Activated T-helper 17 cell treated with anti-CD3 and anti-CD28 coated beads, Interleukin-2, amount 50 U/mL, for 72 hours (primary cell): ENCODE results near the gene DACT3. TPM values are rescaled to one million over a fixed set of nuclear protein-coding genes. Genes with fewer than 3 reads are reported as not detected.

ENCODE experiments used
- ATAC-seq: fragments of 150-1000 bp; cut with Tn5 transposase; replicated peaks from 2 replicates; pipeline ENCODE4 v1.10.0; 2021; ENCODE audit warnings: mild to moderate bottlenecking, moderate library complexity
- H3K27ac Mint-ChIP-seq: one replicate; pipeline ENCODE4 v1.8.0; 2022; ENCODE audit warnings: mixed read lengths
- H3K27me3 Mint-ChIP-seq: one replicate; pipeline ENCODE4 v1.8.0; 2022; ENCODE audit warnings: mixed read lengths
- H3K36me3 Mint-ChIP-seq: one replicate; pipeline ENCODE4 v1.8.0; 2022; ENCODE audit warnings: low read depth, mild to moderate bottlenecking, mixed read lengths
- H3K4me1 Mint-ChIP-seq: one replicate; pipeline ENCODE4 v1.8.0; 2022; ENCODE audit warnings: mixed read lengths
- H3K4me3 Mint-ChIP-seq: one replicate; pipeline ENCODE4 v1.8.0; 2022; ENCODE audit warnings: mild to moderate bottlenecking, mixed read lengths
- H3K9me3 Mint-ChIP-seq: one replicate; pipeline ENCODE4 v1.8.0; 2022; ENCODE audit warnings: mixed read lengths
- total RNA-seq, 2 donors: library from RNA; stranded (reverse); gene quantifications; one replicate each; pipeline ENCODE4 v1.2.3, GENCODE V29; 2022

The DACT3 gene
- total RNA-seq, 2 donors from 2014 or later, result 0.09 to 5.4 TPM

DNA sequence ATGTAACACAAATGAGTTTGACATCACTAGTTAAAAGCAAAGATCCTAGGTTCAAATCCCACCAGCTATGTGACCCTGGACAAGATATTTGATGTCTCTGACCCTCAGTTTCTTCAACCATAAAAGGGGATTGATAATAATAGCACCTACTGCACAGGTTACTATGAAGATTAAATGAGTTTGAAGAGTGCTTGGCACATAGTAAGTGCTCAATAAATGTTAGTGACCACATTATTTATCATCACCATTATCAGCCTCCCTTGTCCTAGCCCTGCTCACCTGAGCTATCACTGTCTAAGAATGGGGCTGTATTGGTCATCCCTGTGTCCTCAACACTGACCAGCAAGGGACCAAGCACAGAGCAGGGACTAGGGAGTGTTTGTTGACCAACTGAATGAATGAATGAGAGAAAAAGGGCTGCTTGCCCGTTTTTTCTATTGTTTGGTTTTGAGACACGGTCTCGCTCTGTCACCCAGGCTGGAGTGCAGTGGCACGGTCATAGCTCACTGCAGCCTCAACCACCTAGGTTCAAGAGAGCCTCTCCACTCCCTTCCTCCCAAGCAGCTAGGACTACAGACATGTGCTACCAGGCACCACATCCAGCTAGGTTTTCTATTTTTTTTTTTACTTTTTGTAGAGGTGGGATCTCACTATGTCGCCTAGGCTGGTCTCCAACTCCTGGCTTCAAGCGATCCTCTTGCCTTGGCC is 26.6 kb upstream of the DACT3 start:
- Mint-ChIP-seq H3K36me3 (peaks cover 100% of the 10 kb centered on the region), H3K4me1 (peaks cover 7% of the 10 kb centered on the region), H3K27ac (no peak overlapping the region), H3K9me3 (no peaks in the 10 kb centered on the region), H3K27me3 (no peaks in the 10 kb centered on the region), H3K4me3 (no peak overlapping the region)
- no peak for ATAC-seq

GRCh38 chr19:46685189-46685588 is 24.2 kb upstream of the DACT3 start:
- Mint-ChIP-seq H3K9me3 (no peaks in the 10 kb centered on the region), H3K4me1 (peaks cover under 1% of the 10 kb centered on the region), H3K27ac (peak overlapping the region; percentile 84), H3K27me3 (no peaks in the 10 kb centered on the region), H3K36me3 (peaks cover 100% of the 10 kb centered on the region), H3K4me3 (no peak overlapping the region)
- no peak for ATAC-seq

DNA sequence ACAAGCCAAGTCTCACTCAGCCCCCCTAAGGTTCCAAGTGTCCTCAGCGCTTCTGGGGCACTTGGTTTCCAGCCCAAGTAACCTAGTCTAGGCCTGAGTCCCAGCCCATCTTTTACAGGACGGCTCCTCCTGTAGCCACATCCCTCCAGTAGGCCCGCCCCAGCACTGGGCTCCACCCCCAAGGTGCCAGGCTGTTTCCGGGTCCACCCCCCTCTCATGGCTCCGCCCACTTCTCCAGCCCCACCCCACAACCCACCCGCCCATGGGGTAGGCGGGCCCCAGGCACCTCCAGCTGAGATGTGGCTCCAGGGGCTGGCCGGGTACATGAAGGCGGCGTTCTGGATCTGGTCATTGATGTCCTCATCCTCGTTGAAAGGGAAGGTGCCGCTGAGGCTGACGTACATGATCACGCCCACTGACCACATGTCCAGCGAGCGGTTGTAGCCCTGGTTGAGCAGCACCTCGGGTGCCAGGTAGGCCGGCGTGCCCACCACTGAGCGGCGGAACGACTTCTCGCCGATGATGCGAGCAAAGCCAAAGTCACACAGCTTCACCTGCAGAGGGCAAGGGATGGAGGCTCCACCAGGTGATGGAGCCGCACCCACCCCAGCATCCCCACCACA is 17.2 kb upstream of the DACT3 start:
- peak; percentile 89 for ATAC-seq
- Mint-ChIP-seq H3K36me3 (peaks cover 100% of the 10 kb centered on the region), H3K27ac (peak overlapping the region; percentile 68), H3K4me1 (peaks cover 10% of the 10 kb centered on the region), H3K27me3 (no peaks in the 10 kb centered on the region), H3K9me3 (no peaks in the 10 kb centered on the region), H3K4me3 (no peak overlapping the region)

DNA sequence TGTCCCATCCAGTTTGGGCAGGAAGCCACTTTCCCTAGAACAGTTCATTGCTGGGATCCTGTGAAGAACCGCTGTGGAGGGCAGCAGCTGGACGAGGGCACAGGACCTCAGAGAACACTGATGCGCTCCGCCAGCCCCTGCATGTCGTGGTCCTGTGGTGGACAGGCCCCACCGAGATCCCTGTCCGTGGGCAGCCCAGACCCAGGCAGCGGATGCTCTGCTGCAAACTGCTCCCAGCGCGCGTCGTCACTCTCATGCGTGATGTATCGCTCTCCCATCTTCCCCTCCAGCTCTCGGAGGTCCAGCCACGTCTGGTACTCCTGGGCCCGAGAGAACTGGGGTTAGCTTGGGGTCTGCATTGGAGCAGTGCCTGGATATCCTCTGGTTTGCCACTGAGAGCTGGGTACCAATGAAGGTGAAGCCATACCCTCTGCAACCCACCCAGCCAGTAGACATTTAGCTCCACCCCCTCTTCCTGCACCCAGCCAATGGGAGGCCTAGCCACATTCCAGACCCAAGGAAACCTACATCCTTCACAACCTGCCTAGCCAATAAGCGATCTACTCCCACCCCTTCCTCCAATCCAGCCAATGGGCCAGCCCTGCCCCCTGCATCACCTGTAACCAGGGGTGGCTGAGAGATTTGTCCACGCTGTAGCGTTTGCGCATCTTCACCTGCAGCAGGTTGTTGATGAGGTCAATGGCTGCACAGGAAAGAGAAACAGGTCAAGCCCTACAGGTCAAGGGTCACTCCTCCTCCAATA is 13.6 kb upstream of the DACT3 start:
- H3K27ac Mint-ChIP-seq, result peak overlapping the region; percentile 7
- no peaks in the 10 kb centered on the region for H3K27me3 Mint-ChIP-seq
- H3K4me1 Mint-ChIP-seq, result peaks cover 10% of the 10 kb centered on the region
- no peak overlapping the region for H3K4me3 Mint-ChIP-seq
- ATAC-seq, result no peak
- no peaks in the 10 kb centered on the region for H3K9me3 Mint-ChIP-seq
- H3K36me3 Mint-ChIP-seq, result peaks cover 68% of the 10 kb centered on the region

- Mint-ChIP-seq H3K27me3 (no peaks in the 10 kb centered on the region), H3K4me3 (no peak overlapping the region), H3K9me3 (no peaks in the 10 kb centered on the region), H3K27ac (no peak overlapping the region), H3K4me1 (no peaks in the 10 kb centered on the region), H3K36me3 (peaks cover 30% of the 10 kb centered on the region)
- no peak for ATAC-seq
Observed at GRCh38 chr19:46670813-46671212, 9.8 kb upstream of the DACT3 start.

GRCh38 chr19:46668662-46669061 is 7.7 kb upstream of the DACT3 start:
- no peak overlapping the region for H3K4me3 Mint-ChIP-seq
- no peaks in the 10 kb centered on the region for H3K9me3 Mint-ChIP-seq
- peaks cover 9% of the 10 kb centered on the region for H3K36me3 Mint-ChIP-seq
- H3K27ac Mint-ChIP-seq, result no peak overlapping the region
- H3K4me1 Mint-ChIP-seq, result no peaks in the 10 kb centered on the region
- H3K27me3 Mint-ChIP-seq, result no peaks in the 10 kb centered on the region
- ATAC-seq, result no peak

GRCh38 chr19:46665072-46665471 is 4.1 kb upstream of the DACT3 start:
- Mint-ChIP-seq H3K4me1 (peaks cover 7% of the 10 kb centered on the region), H3K9me3 (no peaks in the 10 kb centered on the region), H3K27ac (no peak overlapping the region), H3K27me3 (no peaks in the 10 kb centered on the region), H3K36me3 (no peaks in the 10 kb centered on the region), H3K4me3 (no peak overlapping the region)
- ATAC-seq, result no peak

DNA sequence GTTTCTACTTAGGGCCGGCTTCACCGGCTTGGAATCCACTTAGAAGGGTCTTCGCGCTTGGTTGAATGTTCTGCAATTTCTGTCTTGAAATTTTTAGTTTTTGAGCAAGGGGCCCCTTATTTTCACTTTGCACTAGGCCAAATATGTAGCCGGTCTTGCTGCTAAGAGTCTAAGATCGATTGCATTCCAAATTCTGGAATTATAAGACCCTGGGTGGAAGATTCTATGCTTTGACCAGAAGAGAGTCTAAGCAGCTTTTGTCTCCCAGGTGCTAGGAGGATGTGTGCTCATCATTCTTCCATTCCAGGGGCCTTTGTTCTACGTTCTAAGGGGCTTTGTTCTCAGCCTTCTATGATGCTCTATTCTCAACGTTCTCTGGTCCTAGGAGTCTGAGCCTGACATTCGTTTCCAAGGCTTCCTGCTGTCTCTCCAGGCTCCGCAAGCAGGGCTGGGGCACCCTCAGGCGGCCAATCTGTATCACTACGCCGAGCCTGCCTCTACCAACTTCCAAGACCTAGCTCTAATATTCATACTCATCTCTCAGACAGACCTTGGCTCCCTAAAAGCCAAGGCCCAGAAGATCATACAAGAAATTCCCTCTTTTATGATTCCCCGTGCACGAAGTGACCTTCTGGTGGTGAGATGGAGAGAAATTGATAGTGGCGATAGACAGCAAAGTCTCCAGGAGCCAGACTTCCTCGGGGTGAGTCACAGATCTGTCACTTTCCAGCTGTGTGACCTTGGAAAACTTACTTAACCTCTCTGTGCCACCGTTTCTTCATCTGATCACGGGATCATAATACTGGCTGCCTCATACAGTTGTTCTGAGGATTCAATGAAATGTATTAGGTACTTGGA is 982 bp upstream of the DACT3 start:
- peaks cover 15% of the 10 kb centered on the region for H3K27me3 Mint-ChIP-seq
- peak overlapping the region; percentile 85 for H3K4me3 Mint-ChIP-seq
- peak; percentile 57 for ATAC-seq
- peak overlapping the region; percentile 76 for H3K27ac Mint-ChIP-seq
- peaks cover under 1% of the 10 kb centered on the region for H3K36me3 Mint-ChIP-seq
- H3K9me3 Mint-ChIP-seq, result no peaks in the 10 kb centered on the region
- H3K4me1 Mint-ChIP-seq, result peaks cover 14% of the 10 kb centered on the region

GRCh38 chr19:46660551-46661019 is 397 bp downstream of the DACT3 start:
- peaks cover 5% of the 10 kb centered on the region for H3K36me3 Mint-ChIP-seq
- peak overlapping the region; percentile 85 for H3K4me3 Mint-ChIP-seq
- ATAC-seq, result no peak
- peaks cover 20% of the 10 kb centered on the region for H3K27me3 Mint-ChIP-seq
- H3K9me3 Mint-ChIP-seq, result no peaks in the 10 kb centered on the region
- no peak overlapping the region for H3K27ac Mint-ChIP-seq
- peaks cover 18% of the 10 kb centered on the region for H3K4me1 Mint-ChIP-seq

- peaks cover 18% of the 10 kb centered on the region for H3K4me1 Mint-ChIP-seq
- no peak overlapping the region for H3K27ac Mint-ChIP-seq
- H3K4me3 Mint-ChIP-seq, result peak overlapping the region; percentile 85
- no peaks in the 10 kb centered on the region for H3K9me3 Mint-ChIP-seq
- peaks cover 22% of the 10 kb centered on the region for H3K27me3 Mint-ChIP-seq
- H3K36me3 Mint-ChIP-seq, result peaks cover 5% of the 10 kb centered on the region
- no peak for ATAC-seq
Observed at GRCh38 chr19:46660008-46660517, 919 bp downstream of the DACT3 start.

GRCh38 chr19:46659151-46660007 is 1.6 kb downstream of the DACT3 start:
- no peak for ATAC-seq
- H3K9me3 Mint-ChIP-seq, result no peaks in the 10 kb centered on the region
- no peak overlapping the region for H3K27ac Mint-ChIP-seq
- peak overlapping the region; percentile 85 for H3K4me3 Mint-ChIP-seq
- H3K36me3 Mint-ChIP-seq, result peaks cover 5% of the 10 kb centered on the region
- H3K4me1 Mint-ChIP-seq, result peaks cover 18% of the 10 kb centered on the region
- peaks cover 25% of the 10 kb centered on the region for H3K27me3 Mint-ChIP-seq

DNA sequence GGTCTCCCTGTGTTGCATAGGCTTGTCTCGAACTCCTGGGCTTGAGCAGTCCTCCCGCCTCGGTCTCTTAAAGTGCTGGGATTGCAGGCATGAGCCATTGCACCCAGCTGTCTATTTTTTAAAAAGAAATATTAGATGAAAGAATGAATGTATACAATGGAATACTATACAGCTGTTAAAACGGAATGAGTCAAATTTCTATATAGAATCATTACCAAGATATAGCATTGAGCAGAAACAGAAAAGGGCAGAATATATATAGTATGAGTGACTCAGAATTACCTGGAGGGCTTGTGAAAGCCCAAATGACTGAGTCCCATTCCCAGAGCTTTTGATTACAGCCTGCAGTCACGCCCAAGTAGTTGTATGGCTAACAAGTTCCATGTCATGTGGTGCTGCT is 4.4 kb downstream of the DACT3 start:
- ATAC-seq, result peak; percentile 6
- Mint-ChIP-seq H3K36me3 (peaks cover 5% of the 10 kb centered on the region), H3K27ac (peak overlapping the region; percentile 67), H3K4me1 (peaks cover 11% of the 10 kb centered on the region), H3K4me3 (peak overlapping the region; percentile 12), H3K27me3 (peaks cover 34% of the 10 kb centered on the region), H3K9me3 (no peaks in the 10 kb centered on the region)

DNA sequence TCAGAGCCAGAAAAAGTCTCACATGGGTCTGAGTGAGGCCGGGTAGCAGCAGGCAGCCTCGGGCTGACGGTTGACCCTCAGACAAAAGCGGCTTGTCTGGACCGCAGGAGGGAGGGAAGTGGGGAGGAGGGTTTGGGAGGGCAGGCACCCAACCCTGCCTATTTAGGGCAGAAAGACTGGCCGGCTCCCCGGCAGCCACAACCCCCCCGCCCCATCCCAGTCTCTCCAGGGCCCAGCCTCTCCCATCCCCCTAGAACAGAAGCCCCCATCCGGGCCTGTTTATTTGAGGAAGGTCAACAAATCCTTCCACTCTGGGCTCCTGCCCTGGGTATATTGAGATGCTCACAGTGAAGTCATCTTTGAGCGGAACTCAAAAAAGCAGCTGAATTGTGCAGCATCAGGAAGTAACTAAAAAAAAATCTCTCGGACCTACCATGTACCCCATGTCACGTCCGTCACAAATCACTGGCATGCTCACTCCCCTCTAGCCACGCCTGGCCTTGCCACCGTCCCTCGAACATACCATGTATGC is 6.3 kb downstream of the DACT3 start:
- Mint-ChIP-seq H3K27ac (no peak overlapping the region), H3K4me3 (no peak overlapping the region)

More for the DNA sequence above, 6.3 kb downstream of the DACT3 start:
- peaks cover 15% of the 10 kb centered on the region for H3K36me3 Mint-ChIP-seq
- ATAC-seq, result no peak
- H3K4me1 Mint-ChIP-seq, result peaks cover 7% of the 10 kb centered on the region
- H3K27me3 Mint-ChIP-seq, result peaks cover 40% of the 10 kb centered on the region
- H3K9me3 Mint-ChIP-seq, result no peaks in the 10 kb centered on the region
